ENCODE results near the gene NACAD.
"Not testable (repeated sequence)": the region's sequence is repeated elsewhere in the genome, so short reads cannot be mapped to it uniquely, and the experiment has no call there.

The NACAD gene

GRCh38 chr7:45053401-45053800 lies 35.4 kb downstream of the NACAD start:
- no peak for DNase-seq

DNA sequence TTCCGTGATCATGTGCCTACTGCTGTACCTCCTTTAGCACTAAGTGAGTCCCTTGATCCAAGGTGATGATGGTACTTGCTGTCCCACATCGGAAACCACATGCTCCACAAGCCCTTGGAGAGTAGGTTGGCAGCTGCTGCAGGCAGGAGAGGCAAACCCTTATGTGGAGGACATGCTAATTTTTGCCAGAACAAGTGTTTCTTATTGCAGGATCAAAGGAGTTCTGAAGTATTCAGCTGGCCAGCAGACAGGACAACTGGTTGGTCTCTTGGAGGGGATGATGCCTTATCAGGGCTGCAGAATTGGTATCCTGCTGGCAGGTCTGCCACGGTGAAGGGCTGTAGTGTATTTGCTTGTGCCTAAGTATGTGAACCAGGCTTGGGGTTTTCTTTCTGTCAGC lies 36.8 kb downstream of the NACAD start:
- DNase-seq = no peak

GRCh38 chr7:45050198-45050597 lies 38.6 kb downstream of the NACAD start:
- no peak for DNase-seq

DNA sequence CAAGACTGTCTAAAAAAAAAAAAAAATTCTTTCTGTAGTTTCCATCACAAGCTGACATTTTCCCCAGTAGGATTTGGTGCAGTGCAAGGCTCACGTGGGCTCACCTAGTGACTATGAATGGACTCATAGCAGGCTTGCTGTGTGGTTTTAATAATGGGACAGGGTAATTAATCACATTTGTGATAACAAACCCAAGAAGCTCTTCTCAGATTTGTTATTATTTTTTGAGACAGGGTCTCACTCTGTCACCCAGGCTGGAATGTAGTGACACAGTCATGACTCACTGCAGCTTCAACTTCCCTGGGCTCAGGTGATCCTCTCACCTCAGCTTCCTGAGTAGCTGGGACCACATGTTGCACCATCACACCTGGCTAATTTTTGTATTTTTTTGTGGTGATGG lies 40.0 kb downstream of the NACAD start:
- DNase-seq = no peak

DNA sequence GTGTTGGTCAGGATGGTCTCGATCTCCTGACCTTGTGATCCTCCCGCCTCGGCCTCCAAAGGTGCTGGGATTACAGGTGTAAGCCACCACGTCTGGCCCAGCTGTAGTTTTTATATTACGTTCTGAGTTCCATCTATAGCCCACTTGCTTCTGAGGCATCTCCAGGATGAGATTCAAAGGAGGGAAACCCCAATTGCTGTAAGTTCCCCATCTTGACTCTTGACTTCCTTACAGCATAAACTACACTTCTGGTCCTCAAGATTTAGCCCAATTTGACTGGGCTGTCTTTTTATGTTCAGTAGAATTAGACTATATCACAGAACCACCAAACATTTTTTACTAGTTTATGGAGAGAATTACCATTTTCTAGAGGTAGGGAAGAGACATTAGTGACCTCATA lies 44.4 kb downstream of the NACAD start:
- no peak for DNase-seq

DNA sequence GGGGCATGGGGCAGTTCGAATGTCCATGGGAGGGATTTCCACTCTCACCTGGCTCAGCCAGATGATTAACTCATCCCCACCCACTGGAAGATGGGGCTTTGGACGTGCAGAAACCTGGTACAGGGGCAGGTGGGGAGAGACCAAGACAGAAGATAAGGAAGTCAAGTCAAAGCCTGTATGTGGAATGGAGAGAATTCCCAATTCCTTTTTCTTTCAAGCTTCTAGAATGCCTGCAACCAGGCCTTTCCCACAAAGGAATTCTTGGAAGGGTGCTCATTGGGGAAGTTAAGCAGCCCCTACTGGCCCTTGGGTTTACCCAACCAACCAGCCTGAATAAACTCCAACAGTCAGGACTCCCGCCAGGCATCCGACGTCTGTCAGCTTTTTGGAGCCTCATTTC lies 49.7 kb downstream of the NACAD start:
- no peak for DNase-seq

DNA sequence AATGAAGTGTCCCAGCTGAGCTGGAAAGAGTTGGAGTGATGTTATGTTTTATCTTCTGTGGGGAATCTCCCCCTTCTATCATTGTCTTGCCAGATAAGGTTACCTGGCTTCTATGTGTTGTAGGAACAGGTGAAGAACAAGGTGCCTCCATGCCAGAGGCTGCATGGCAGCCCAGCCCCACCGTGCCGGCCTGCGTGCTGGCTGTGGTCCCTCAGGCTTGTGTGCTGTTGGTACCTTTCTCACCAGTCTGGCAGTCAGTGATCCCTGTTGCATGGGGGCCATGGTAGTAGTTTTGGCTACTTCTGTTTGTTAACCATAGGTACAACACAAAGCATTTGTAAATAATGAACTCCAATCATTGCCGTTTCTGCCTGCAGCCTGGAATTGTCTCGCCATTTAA lies 50.9 kb downstream of the NACAD start:
- DNase-seq = no peak

- no peak for DNase-seq
These were observed 52.0 kb downstream of the NACAD start for GRCh38 chr7:45036796-45037195.

GRCh38 chr7:45036317-45036716 lies 52.5 kb downstream of the NACAD start:
- DNase-seq = no peak

DNA sequence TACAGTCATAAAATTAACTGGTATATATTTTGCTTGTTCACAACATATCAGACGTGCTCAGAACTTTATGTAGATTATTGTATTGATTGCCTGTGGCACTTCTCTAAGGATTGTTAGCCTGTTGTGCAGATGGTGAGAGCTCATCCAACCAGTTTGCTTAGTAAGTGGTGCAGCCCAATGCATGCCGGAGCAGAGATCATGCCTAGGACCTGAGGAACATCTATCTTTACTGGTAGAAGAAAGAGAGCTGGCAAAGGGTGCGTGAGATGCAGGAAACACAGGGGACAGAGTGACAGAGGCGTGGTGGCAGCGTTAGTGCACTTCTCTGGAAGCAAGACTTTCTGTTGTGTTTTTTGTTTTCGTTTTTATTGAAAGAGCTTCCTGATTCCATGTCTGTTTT lies 52.9 kb downstream of the NACAD start:
- DNase-seq = no peak

- DNase-seq = no peak
These were observed 53.4 kb downstream of the NACAD start for GRCh38 chr7:45035371-45035770.

DNA sequence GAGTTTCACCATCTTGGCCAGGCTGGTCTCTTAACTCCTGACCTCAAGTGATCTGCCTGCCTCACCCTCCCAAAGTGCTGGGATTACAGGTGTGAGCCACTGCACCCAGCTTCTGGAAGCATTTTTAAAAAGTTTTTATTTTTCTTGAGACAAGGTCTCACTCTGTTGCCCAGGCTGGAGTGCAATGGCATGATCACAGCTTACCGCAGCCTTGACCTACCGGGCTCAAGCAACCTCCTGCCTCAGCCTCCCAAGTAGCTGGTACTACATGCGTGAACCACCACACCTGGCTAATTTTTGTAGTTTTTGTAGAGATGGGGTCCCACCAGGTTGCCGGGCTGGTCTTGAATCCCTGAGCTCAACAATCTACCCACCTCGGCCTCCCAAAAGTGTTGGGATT lies 54.1 kb downstream of the NACAD start:
- not testable (repeated sequence) for DNase-seq

DNA sequence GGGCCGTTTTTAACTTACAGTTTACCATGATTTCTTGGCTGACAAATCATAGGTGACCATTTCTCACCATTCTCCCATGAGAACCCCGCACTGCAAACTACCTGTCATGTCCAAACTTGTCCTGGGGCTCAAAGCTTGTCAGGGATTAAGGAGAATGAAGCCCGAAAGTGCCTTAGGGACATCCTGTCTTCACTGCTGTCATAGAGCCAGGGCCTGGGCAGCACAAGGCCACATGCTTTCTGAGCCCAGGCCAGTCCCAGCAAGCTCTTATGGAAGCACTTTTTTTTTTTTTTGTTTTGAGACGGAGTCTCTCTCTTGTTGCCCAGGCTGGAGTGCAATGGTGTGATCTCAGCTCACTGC lies 54.9 kb downstream of the NACAD start:
- DNase-seq = no peak

DNA sequence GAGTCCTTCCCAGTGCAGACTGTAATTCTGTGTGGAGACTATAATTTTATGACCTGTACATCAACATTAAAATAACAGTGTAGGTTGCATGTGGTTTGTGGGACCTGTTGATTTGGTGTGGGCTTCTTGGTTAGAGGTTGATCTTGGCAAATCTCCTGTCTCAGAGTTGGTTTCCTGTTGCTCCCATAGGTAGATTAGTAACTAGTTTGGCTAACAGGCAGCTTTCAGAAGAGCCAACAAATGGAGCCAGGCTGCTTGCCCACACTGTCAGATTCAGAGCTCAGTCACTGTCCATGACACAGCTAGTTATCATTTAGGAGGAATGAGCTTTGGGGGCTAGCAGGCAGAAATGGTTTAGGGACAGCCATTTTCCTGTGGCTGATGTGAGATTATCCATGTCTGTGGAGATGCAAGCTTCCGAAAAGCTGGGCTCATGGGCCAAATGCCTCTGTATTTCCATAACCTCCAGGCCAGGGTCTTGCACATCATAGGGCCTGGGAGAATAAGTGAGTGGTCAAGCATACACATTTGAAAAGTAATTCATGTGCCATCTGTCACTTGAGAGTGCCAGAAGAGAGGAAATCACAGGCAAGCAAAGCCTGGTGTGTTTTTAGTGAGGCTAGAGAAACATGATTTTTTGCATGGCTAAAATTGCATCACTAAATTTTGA lies 55.4 kb downstream of the NACAD start:
- DNase-seq = no peak

GRCh38 chr7:45032421-45032820 lies 56.3 kb downstream of the NACAD start:
- DNase-seq = no peak

DNA sequence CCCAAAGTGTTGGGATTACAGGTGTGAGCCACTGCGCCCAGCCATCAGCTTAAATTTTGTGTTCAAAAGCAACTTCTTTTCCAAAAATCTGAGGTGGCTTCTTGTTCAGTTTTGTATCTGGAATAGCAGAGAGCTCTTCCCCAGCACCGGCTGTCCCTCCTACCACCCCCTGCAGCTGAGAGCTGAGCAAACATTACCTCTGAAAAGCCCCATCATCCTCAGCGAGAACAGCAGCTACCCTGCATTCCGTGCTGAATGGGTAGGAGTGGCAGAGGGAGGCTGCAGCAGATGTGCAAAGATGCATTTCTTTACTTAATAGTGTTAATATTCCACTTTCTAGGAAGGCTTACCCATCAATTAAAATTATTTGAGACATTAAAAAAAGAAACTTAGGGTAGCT lies 56.9 kb downstream of the NACAD start:
- no peak for DNase-seq

Measured in CD4-positive, alpha-beta T cell treated with Interferon gamma for 1 hour (primary cell).